GM12864 (cell line): ENCODE data around the gene PLD1.

Source experiments
- DNase-seq: peaks from one replicate; pipeline ENCODE4 v3.0.0-alpha.2; 2011; ENCODE audit warnings: low read depth
- H3K4me3 ChIP-seq: 2 replicates; pipeline ENCODE4 v1.5.1; 2011; ENCODE audit warnings: mild to moderate bottlenecking, low read depth, low read length, control low read depth
- CTCF ChIP-seq: IDR thresholded peaks from 2 replicates; pipeline ENCODE4 v1.5.1; 2011; ENCODE audit warnings: low read depth, mild to moderate bottlenecking, moderate library complexity, low read length, control low read depth, inconsistent platforms; ENCODE audit errors: missing control alignments

Gene PLD1

GRCh38 chr3:171556574-171557145, 253.6 kb downstream of the PLD1 start:
- TF ChIP-seq CTCF, result no peak
- DNase-seq, result no peak
- no peak overlapping the region for H3K4me3 ChIP-seq

GRCh38 chr3:171556148-171556547, 254.1 kb downstream of the PLD1 start:
- no peak for TF ChIP-seq CTCF
- DNase-seq, result no peak
- H3K4me3 ChIP-seq, result no peak overlapping the region

- no peak for TF ChIP-seq CTCF
- DNase-seq, result no peak
Observed at GRCh38 chr3:171553086-171553485, 257.2 kb downstream of the PLD1 start.

GRCh38 chr3:171552531-171552930, 257.8 kb downstream of the PLD1 start:
- no peak for TF ChIP-seq CTCF
- no peak overlapping the region for H3K4me3 ChIP-seq
- DNase-seq, result no peak

More at GRCh38 chr3:171553086-171553485, 257.2 kb downstream of the PLD1 start:
- H3K4me3 ChIP-seq, result no peak overlapping the region

- no peak for DNase-seq
- TF ChIP-seq CTCF, result no peak
- H3K4me3 ChIP-seq, result no peak overlapping the region
Observed at GRCh38 chr3:171551296-171551695, 259.0 kb downstream of the PLD1 start.
